ENCODE results near the gene SNX11. TPM values are rescaled to one million over a fixed set of nuclear protein-coding genes. Genes with fewer than 3 reads are reported as not detected.
"Not testable (repeated sequence)": the region's sequence is repeated elsewhere in the genome, so short reads cannot be mapped to it uniquely, and the experiment has no call there.

Gene SNX11
- 10.5 TPM for total RNA-seq
- long read RNA-seq, transcript SNX11-201 (7 exons, 2,315 nt), result major isoform, 11 of 12 reads
- long read RNA-seq, partial matches to known transcripts, result 0 of 12 reads
- long read RNA-seq, other reads (novel, unspliced or antisense), result 1 of 12 reads

DNA sequence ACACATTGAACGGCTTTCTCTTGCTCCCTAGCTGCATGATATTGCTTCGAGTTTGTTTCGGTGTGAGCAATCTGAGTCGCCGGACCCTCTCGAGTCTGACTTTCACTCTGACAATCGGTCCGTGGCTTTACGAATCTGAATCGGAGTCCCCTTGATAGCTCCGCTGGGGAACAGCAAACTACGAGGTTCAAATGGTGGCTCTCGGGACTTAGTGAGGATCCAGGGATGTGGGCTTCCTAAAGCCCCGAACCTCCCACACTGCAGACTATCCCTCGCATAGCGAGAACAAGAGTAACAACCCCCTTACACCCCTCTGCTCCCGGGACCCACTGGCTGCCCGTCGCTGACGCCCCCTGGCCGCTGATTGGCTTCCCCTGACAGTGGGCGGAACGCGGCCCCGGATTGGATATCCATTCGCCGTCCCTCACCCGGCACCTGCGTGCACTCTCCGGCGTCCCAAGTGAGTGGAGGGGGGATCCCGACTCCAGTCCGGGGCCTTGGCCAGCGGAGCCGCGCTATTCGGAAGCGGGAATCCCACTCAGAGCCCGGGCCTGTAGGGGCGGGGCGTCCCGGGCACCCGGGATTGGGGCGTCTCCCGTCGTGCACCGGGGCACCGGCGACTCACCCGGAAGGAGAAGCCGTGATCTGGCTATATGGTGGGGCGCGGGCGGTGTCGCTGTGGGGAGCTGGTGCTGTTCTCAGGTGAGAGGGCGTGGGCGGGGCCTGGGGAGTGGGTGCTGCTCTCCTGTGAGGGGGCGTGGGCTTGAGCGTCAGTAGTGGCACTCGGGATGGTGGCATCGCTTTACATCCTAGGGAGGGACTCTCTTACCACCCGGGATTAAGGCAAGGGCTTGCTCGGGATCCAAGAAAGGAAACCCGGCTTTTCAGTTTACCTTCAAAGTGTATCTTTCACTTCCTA is at the start of gene SNX11:
Gene SNX11, plus strand, starts transcription at position 630 of the 919 bp plus-strand sequence. CDS start 4,278 bp downstream, outside the sequence.
- intact Hi-C loops (cut with DNase I), result no loop called here
- ATAC-seq, result peak; percentile 98
- DNase-seq (ENCODE audit: missing footprints), result peak; percentile 95

DNA sequence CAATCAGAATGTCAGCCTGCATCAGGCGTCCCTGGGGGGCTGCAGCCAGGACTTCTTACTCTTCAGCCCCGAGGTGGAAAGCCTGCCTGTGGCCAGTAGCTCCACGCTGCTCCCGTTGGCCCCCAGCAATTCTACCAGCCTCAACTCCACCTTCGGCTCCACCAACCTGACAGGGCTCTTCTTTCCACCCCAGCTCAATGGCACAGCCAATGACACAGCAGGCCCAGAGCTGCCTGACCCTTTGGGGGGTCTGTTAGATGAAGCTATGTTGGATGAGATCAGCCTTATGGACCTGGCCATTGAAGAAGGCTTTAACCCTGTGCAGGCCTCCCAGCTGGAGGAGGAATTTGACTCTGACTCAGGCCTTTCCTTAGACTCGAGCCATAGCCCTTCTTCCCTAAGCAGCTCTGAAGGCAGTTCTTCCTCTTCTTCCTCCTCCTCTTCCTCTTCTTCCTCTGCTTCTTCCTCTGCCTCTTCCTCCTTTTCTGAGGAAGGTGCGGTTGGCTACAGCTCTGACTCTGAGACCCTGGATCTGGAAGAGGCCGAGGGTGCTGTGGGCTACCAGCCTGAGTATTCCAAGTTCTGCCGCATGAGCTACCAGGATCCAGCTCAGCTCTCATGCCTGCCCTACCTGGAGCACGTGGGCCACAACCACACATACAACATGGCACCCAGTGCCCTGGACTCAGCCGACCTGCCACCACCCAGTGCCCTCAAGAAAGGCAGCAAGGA is 49.0 kb upstream of the SNX11 start:
- no peak for DNase-seq (ENCODE audit: missing footprints)
- intact Hi-C loops (cut with DNase I), result no loop called here
- no peak for ATAC-seq

GRCh38 chr17:48059125-48059668 is 48.4 kb upstream of the SNX11 start:
- intact Hi-C loops (cut with DNase I), result no loop called here
- DNase-seq (ENCODE audit: missing footprints), result no peak
- ATAC-seq, result no peak

- intact Hi-C loops (cut with DNase I), result no loop called here
- DNase-seq (ENCODE audit: missing footprints), result no peak
- no peak for ATAC-seq
Measured at GRCh38 chr17:48060249-48060648, 47.3 kb upstream of the SNX11 start.

DNA sequence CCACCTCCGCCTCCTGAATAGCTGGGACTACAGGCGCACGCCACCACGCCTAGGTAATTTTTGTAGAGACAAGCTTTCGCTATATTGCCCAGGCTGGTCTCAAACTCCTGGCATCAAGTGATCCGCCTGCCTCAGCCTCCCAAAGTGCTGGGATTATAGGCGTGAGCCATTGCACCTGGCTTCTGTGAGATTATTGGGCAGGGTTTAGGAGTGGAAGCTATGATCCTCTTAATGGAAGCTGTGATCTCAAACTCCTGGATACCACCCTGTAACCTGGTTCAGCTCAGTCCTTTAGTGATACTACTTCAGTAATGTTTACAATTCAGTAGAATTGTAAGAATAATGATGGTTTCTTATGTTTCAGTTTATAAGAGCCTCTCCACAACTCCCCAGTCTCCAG is 45.3 kb upstream of the SNX11 start:
- intact Hi-C loops (cut with DNase I), result no loop called here
- ATAC-seq (no peak), DNase-seq (ENCODE audit: missing footprints) (no peak)

DNA sequence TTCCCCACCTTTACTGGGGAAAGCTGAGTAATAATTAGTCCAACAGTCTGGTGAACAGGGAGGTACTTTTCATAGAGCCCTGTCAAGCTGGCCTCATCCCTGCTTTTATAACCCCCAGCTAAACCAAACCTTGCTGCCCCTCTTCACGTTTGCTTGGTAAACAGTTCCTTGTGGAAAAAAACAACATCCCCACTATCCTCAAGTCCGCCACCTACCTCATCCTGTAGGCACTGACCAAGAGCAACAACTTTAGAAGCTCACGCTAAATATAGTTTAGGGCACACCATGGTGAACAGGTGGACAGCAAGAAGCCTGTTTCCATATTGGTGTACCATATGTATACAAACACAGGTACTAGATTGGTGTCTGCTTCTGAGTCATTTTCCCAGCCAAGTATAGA is 42.9 kb upstream of the SNX11 start:
- intact Hi-C loops (cut with DNase I), result no loop called here
- ATAC-seq (no peak), DNase-seq (ENCODE audit: missing footprints) (no peak)

DNA sequence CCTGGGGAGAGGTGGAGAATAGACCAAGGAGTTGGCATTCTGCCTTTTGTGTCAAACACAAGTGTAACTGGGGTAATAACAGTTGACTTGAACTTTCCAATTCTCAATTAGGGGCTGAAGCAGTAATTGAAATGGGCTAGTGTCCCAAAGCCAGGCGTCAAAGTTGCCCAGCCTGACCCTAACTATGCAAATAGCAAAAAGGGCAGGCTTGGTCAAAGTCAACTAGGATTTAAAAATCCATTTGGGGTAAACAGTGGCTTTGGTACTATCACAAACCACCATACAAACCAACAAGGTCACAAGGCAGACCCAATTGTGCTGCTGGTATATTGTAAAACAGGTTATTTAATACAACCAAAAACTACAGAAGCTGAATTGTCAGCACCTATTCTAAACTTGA is 41.4 kb upstream of the SNX11 start:
- intact Hi-C loops (cut with DNase I), result no loop called here
- no peak for DNase-seq (ENCODE audit: missing footprints)
- no peak for ATAC-seq

- DNase-seq (ENCODE audit: missing footprints), result no peak
- no peak for ATAC-seq
- intact Hi-C loops (cut with DNase I), result no loop called here
Measured at GRCh38 chr17:48066656-48067055, 40.9 kb upstream of the SNX11 start.

- ATAC-seq, result no peak
- intact Hi-C loops (cut with DNase I), result no loop called here
- DNase-seq (ENCODE audit: missing footprints), result no peak
Measured at GRCh38 chr17:48067245-48067644, 40.3 kb upstream of the SNX11 start.

- DNase-seq (ENCODE audit: missing footprints); intact Hi-C loops (cut with DNase I); ATAC-seq: not testable (repeated sequence)
Measured at GRCh38 chr17:48067808-48068207, 39.8 kb upstream of the SNX11 start.

GRCh38 chr17:48068491-48068961 is 39.0 kb upstream of the SNX11 start:
- DNase-seq (ENCODE audit: missing footprints) (no peak), ATAC-seq (no peak)
- intact Hi-C loops (cut with DNase I), result no loop called here

DNA sequence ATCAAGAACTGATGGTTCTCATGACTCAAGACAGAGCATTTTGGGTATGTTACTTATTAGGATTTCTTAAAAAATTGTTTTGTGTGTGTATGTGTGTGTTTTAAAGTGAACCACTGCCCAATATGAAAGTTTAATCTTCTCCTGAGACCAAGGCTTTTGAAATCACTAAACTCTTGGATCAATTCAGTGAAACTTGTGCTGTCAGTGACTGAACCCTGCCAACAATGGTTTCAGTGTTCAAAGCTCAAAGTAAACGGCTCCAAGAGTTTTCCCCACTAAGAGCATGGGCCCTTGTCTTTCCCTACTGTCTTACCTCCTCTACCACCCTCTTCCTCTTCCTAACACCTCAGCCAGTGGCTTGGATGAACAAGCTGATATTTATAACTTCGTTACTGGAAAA is 37.4 kb upstream of the SNX11 start:
- DNase-seq (ENCODE audit: missing footprints), result no peak
- no peak for ATAC-seq
- intact Hi-C loops (cut with DNase I), result loop anchor here (5.0 to 10.0 kb wide), 2 partner anchors 62 to 95 kb away; partner anchors contain the start of gene CDK5RAP3

DNA sequence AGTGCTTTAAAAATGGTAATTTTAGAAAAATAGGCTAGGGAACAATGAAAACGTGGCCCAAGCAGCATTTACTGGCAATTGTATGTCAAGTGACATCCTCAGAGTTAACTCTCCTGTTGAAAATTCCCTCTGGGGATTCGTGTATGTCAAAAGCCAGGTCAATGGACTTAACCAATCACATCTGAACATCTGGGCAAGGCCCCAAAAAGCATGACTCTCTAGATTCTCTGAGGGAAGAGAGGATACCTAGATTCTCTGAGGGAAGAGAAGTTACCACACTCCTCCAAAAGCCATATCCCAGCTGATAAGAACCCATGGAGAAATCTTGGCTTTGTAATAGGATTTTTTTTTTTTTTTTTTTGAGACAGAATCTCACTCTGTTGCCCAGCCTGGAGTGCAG is 35.9 kb upstream of the SNX11 start:
- ATAC-seq (no peak), DNase-seq (ENCODE audit: missing footprints) (no peak)
- intact Hi-C loops (cut with DNase I), result loop anchor here (5.0 to 10.0 kb wide), 2 partner anchors 61 to 97 kb away; partner anchors contain the start of gene CDK5RAP3

- ATAC-seq; DNase-seq (ENCODE audit: missing footprints): not testable (repeated sequence)
- intact Hi-C loops (cut with DNase I), result loop anchor here (5.0 to 10.0 kb wide), 2 partner anchors 59 to 98 kb away; partner anchors contain the start of gene CDK5RAP3
Measured at GRCh38 chr17:48072811-48073210, 34.8 kb upstream of the SNX11 start.

DNA sequence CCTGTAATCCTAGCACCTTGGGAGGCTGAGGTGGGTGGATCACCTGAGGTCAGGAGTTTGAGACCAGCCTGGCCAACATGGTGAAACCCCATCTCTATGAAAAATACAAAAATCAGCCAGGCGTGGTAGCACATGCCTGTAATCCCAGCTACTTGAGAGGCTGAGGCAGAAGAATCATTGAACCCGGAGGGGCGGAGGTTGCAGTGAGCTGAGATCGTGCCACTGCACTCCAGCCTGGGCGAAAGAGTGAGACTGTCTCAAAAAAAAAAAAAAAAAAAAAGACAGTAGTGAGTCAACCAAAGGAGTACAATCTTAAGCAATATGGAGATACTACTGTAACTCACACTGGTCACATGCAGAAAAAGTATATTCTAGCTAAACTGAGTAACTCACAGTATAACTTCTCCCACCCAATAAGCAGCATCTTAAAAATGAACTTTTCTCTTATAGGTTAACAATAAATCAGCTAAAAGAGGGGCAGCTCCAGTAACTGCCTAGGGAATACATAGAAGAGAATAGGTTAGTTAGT is 33.9 kb upstream of the SNX11 start:
- intact Hi-C loops (cut with DNase I), result loop anchor here (1.0 to 10.0 kb wide), 3 partner anchors 47 to 99 kb away; partner anchors contain the start of gene CDK5RAP3
- DNase-seq (ENCODE audit: missing footprints); ATAC-seq: not testable (repeated sequence)

DNA sequence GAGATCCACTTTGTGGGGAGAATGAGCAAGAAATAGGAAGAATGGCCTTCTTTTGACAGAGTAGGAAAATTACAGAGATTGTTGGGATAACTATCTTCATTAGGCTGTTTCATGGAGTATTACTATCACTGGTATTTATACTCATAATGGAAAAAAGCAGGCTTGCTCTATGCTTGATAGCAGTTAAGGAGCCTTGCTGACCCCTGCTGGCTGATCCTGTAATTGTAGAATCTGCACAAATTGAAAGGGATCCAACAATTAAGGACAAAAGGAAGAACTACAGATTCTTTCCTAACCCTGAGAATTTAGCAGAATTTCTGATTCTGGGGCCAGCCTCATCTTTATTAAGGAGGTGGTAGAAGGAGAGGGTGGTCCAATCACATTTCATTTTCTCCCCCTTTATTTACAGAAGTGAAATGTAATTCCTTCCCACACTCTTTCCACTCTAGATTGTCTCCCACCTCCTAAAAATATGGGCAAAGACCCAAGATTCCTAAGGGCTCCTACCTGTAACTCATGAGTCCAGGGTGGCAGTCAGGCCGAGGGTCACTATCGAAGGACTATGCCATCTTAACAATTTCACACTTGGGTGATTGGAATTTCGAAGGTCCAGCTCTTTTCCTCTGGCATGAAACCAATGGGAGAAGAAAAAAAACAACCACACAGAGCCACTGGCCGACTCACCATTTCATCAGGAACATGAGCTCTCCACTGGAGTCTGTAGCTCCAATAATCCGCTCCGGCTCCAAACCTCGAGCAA is 33.1 kb upstream of the SNX11 start:
- DNase-seq (ENCODE audit: missing footprints) (no peak), ATAC-seq (peak; percentile 73)
- intact Hi-C loops (cut with DNase I), result loop anchor here (1.0 to 10.0 kb wide), 3 partner anchors 48 to 100 kb away; partner anchors contain the start of gene CDK5RAP3

DNA sequence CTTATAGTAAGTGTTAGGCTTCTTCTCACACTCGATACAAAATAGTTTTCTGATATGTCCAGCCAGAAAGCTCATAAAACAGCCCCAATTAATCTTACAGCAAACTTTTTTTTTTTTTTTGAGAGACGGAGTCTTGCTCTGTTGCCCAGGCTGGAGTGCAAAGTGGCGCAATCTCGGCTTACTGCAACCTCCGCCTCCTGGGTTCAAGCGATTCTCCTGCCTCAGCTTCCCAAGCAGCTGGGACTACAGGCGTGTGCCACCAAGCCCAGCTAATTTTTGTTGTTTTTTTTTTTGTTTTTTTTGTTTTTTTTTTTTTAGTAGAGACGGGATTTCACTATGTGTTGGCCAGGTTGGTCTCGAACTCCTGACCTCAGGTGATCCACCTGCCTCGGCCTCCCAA is 30.4 kb upstream of the SNX11 start:
- not testable (repeated sequence) for ATAC-seq; DNase-seq (ENCODE audit: missing footprints)
- intact Hi-C loops (cut with DNase I), result loop anchor here (10.0 kb wide), 1 partner anchor 102 kb away; the partner anchor contains the start of gene CDK5RAP3

DNA sequence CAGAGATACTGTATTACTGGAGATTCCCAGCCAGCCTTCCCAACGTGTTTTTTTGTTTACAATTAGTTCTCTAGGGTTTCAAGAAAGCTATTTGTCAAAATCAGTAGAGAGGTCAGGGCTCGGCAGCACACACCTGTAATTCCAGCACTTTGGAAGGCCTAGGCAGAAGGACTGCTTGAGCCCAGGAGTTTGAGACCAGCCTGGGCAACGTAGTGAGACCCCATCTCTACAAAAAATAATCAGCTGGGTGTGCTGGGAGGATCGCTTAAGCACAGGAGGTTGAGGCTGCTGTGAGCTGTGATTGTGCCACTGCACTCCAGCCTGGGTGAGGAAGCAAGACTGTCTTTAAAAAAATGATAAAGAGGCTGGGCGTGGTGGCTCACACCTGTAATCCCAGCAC is 25.7 kb upstream of the SNX11 start:
- DNase-seq (ENCODE audit: missing footprints) (no peak), ATAC-seq (no peak)

More for the DNA sequence above, 25.7 kb upstream of the SNX11 start:
- intact Hi-C loops (cut with DNase I), result no loop called here
